CD4-positive, CD25-positive, alpha-beta regulatory T cell (primary cell): ENCODE data around the gene FAM120B. TPM values are rescaled to one million over a fixed set of nuclear protein-coding genes. Genes with fewer than 3 reads are reported as not detected.

Experiments used
- ATAC-seq, 2 donors: fragments of 150-1000 bp; cut with Tn5 transposase; one replicate each; pipeline ENCODE4 v1.10.0; 2021; ENCODE audit warnings: low read depth in 2 of 2, moderate number of reproducible peaks in 2 of 2, moderate library complexity in 1 of 2
- DNase-seq, 3 donors: peaks; one replicate each; pipeline versions ENCODE4 v3.0.0 to v3.0.0-alpha.2; 2012 to 2022; ENCODE audit warnings: mixed read lengths in 1 of 3
- H3K27ac ChIP-seq: one replicate; pipeline ENCODE4 v1.7.0; 2013; ENCODE audit warnings: mild to moderate bottlenecking, low read length; ENCODE audit not compliant: insufficient read depth, poor library complexity, severe bottlenecking
- H3K27me3 ChIP-seq: one replicate; pipeline ENCODE4 v1.7.0; 2013; ENCODE audit warnings: low read length; ENCODE audit not compliant: control insufficient read depth, insufficient read depth
- H3K36me3 ChIP-seq: one replicate; pipeline ENCODE4 v1.7.0; 2013; ENCODE audit warnings: mild to moderate bottlenecking, low read length, moderate library complexity; ENCODE audit not compliant: control insufficient read depth, insufficient read depth
- H3K4me1 ChIP-seq: 2 replicates; pipeline ENCODE4 v1.7.0; 2013; ENCODE audit warnings: mild to moderate bottlenecking, low read length; ENCODE audit not compliant: insufficient read depth, control insufficient read depth, poor library complexity, severe bottlenecking
- H3K4me3 ChIP-seq: one replicate; pipeline ENCODE4 v1.7.0; 2013; ENCODE audit warnings: low read depth, mild to moderate bottlenecking, low read length, moderate library complexity
- H3K9me3 ChIP-seq, 2 experiments: 1 replicate in 1 of 2; 2 replicates in 1 of 2; pipeline ENCODE4 v1.7.0; 2013; ENCODE audit warnings: low read length in 2 of 2, mild to moderate bottlenecking in 1 of 2, moderate library complexity in 1 of 2; ENCODE audit not compliant: control insufficient read depth in 2 of 2
- H3K27ac Mint-ChIP-seq, 3 donors: one replicate each; pipeline ENCODE4 v1.8.0; 2020 to 2022; ENCODE audit warnings: mild to moderate bottlenecking in 3 of 3, mixed read lengths in 3 of 3, moderate library complexity in 2 of 3
- H3K27me3 Mint-ChIP-seq: one replicate; pipeline ENCODE4 v1.8.0; 2022; ENCODE audit warnings: mild to moderate bottlenecking, mixed read lengths
- H3K36me3 Mint-ChIP-seq: one replicate; pipeline ENCODE4 v1.8.0; 2020; ENCODE audit warnings: mixed read lengths
- H3K4me1 Mint-ChIP-seq, 4 donors: one replicate each; pipeline ENCODE4 v1.8.0; 2020 to 2022; ENCODE audit warnings: mixed read lengths in 4 of 4, mild to moderate bottlenecking in 1 of 4
- H3K4me3 Mint-ChIP-seq, 4 donors: one replicate each; pipeline ENCODE4 v1.8.0; 2020 to 2022; ENCODE audit warnings: mild to moderate bottlenecking in 4 of 4, mixed read lengths in 4 of 4, moderate library complexity in 3 of 4
- H3K9me3 Mint-ChIP-seq, 7 donors: one replicate each; pipeline ENCODE4 v1.8.0; 2020 to 2022; ENCODE audit warnings: mixed read lengths in 7 of 7, mild to moderate bottlenecking in 3 of 7, moderate library complexity in 2 of 7
- polyA plus RNA-seq, 4 donors: library from polyadenylated mRNA; unstranded; fragments of 300-500 nt; fragmentation: Illumina TruSeq; gene quantifications; one replicate each; pipeline ENCODE4 v1.2.3, GENCODE V29; 2021
- total RNA-seq: library from RNA; stranded (reverse); gene quantifications from one replicate; pipeline ENCODE4 v1.2.3, GENCODE V29; 2022

The FAM120B gene
- total and polyA plus RNA-seq, 5 donors from 2014 or later: 28.0 to 35.0 (median 31.1) TPM

- no peak overlapping the region for H3K4me3 ChIP-seq
- H3K36me3 ChIP-seq: no peaks in the 10 kb centered on the region
- Mint-ChIP-seq H3K27ac (no peak overlapping the region), H3K9me3 (peaks cover 0 to 8% (median 4%) of the 10 kb centered on the region in 7 donors), H3K4me1 (peaks cover 0 to 4% (median 0%) of the 10 kb centered on the region in 4 donors), H3K36me3 (peaks cover 4% of the 10 kb centered on the region), H3K4me3 (no peak overlapping the region), H3K27me3 (no peaks in the 10 kb centered on the region)
- H3K4me1 ChIP-seq: no peaks in the 10 kb centered on the region
- no peaks in the 10 kb centered on the region for H3K27me3 ChIP-seq
- H3K9me3 ChIP-seq: peaks cover 0 to 8% of the 10 kb centered on the region in 2 experiments
- ATAC-seq (no peak), DNase-seq (no peak)
- no peak overlapping the region for H3K27ac ChIP-seq
Measured at GRCh38 chr6:170435766-170436165, 129.2 kb downstream of the FAM120B start.

GRCh38 chr6:170436209-170436809 lies 129.8 kb downstream of the FAM120B start:
- Histone ChIP-seq H3K4me1 (no peaks in the 10 kb centered on the region), H3K4me3 (no peak overlapping the region), H3K9me3 (peaks cover 0 to 8% of the 10 kb centered on the region in 2 experiments), H3K27ac (no peak overlapping the region), H3K27me3 (no peaks in the 10 kb centered on the region), H3K36me3 (no peaks in the 10 kb centered on the region)
- ATAC-seq (no peak), DNase-seq (no peak)
- peaks cover 0 to 8% (median 4%) of the 10 kb centered on the region in 7 donors for H3K9me3 Mint-ChIP-seq
- peaks cover 4% of the 10 kb centered on the region for H3K36me3 Mint-ChIP-seq
- H3K27ac Mint-ChIP-seq: no peak overlapping the region
- peaks cover 0 to 4% (median 0%) of the 10 kb centered on the region in 4 donors for H3K4me1 Mint-ChIP-seq
- H3K27me3 Mint-ChIP-seq: no peaks in the 10 kb centered on the region
- H3K4me3 Mint-ChIP-seq: no peak overlapping the region

GRCh38 chr6:170437719-170438401 lies 131.3 kb downstream of the FAM120B start:
- Histone ChIP-seq H3K36me3 (no peaks in the 10 kb centered on the region), H3K27ac (no peak overlapping the region), H3K4me3 (no peak overlapping the region), H3K4me1 (no peaks in the 10 kb centered on the region), H3K9me3 (peaks cover 0 to 8% of the 10 kb centered on the region in 2 experiments), H3K27me3 (no peaks in the 10 kb centered on the region)
- Mint-ChIP-seq H3K27ac (no peak overlapping the region), H3K36me3 (peaks cover 4% of the 10 kb centered on the region), H3K4me3 (peak overlapping the region in 1 of 4 donors; percentile 24), H3K27me3 (no peaks in the 10 kb centered on the region), H3K9me3 (peaks cover 0 to 8% (median 4%) of the 10 kb centered on the region in 7 donors), H3K4me1 (peaks cover 0 to 4% (median 0%) of the 10 kb centered on the region in 4 donors)
- ATAC-seq (no peak), DNase-seq (no peak)

- H3K36me3 Mint-ChIP-seq: peaks cover 4% of the 10 kb centered on the region
- no peaks in the 10 kb centered on the region for H3K27me3 Mint-ChIP-seq
- H3K4me1 ChIP-seq: no peaks in the 10 kb centered on the region
- H3K36me3 ChIP-seq: no peaks in the 10 kb centered on the region
- H3K27ac ChIP-seq: no peak overlapping the region
- ATAC-seq: peak; percentile 13 to 39
- no peaks in the 10 kb centered on the region for H3K27me3 ChIP-seq
- H3K4me3 ChIP-seq: no peak overlapping the region
- H3K4me3 Mint-ChIP-seq: peak overlapping the region in 1 of 4 donors; percentile 24
- peak in 1 of 3 donors; percentile 26 for DNase-seq
- H3K9me3 Mint-ChIP-seq: peaks cover 0 to 8% (median 4%) of the 10 kb centered on the region in 7 donors
- H3K9me3 ChIP-seq: peaks cover 0 to 8% of the 10 kb centered on the region in 2 experiments
- H3K4me1 Mint-ChIP-seq: peaks cover 0 to 4% (median 0%) of the 10 kb centered on the region in 4 donors
- no peak overlapping the region for H3K27ac Mint-ChIP-seq
Measured at GRCh38 chr6:170438402-170438753, 131.8 kb downstream of the FAM120B start.

GRCh38 chr6:170438861-170439260 lies 132.3 kb downstream of the FAM120B start:
- H3K4me1 ChIP-seq: no peaks in the 10 kb centered on the region
- H3K27me3 ChIP-seq: no peaks in the 10 kb centered on the region
- H3K4me3 ChIP-seq: no peak overlapping the region
- H3K36me3 ChIP-seq: no peaks in the 10 kb centered on the region
- DNase-seq (no peak), ATAC-seq (no peak)
- H3K27me3 Mint-ChIP-seq: no peaks in the 10 kb centered on the region
- no peak overlapping the region for H3K4me3 Mint-ChIP-seq
- H3K27ac ChIP-seq: no peak overlapping the region
- peaks cover 0 to 4% (median 0%) of the 10 kb centered on the region in 4 donors for H3K4me1 Mint-ChIP-seq
- H3K36me3 Mint-ChIP-seq: peaks cover 4% of the 10 kb centered on the region
- peaks cover 0 to 8% of the 10 kb centered on the region in 2 experiments for H3K9me3 ChIP-seq
- H3K9me3 Mint-ChIP-seq: peaks cover 0 to 8% (median 4%) of the 10 kb centered on the region in 7 donors
- no peak overlapping the region for H3K27ac Mint-ChIP-seq

GRCh38 chr6:170439366-170440361 lies 133.1 kb downstream of the FAM120B start:
- Histone ChIP-seq H3K4me1 (no peaks in the 10 kb centered on the region), H3K4me3 (no peak overlapping the region), H3K36me3 (no peaks in the 10 kb centered on the region), H3K27ac (no peak overlapping the region), H3K27me3 (no peaks in the 10 kb centered on the region), H3K9me3 (peaks cover 0 to 8% of the 10 kb centered on the region in 2 experiments)
- ATAC-seq (no peak), DNase-seq (no peak)
- Mint-ChIP-seq H3K27ac (no peak overlapping the region), H3K4me3 (no peak overlapping the region), H3K9me3 (peaks cover 0 to 8% (median 4%) of the 10 kb centered on the region in 7 donors), H3K27me3 (no peaks in the 10 kb centered on the region), H3K36me3 (peaks cover 4% of the 10 kb centered on the region), H3K4me1 (peaks cover 0 to 4% (median 0%) of the 10 kb centered on the region in 4 donors)

- H3K4me3 ChIP-seq: no peak overlapping the region
- Mint-ChIP-seq H3K4me1 (peaks cover 0 to 4% (median 0%) of the 10 kb centered on the region in 4 donors), H3K4me3 (peak overlapping the region in 1 of 4 donors; percentile 50), H3K27ac (no peak overlapping the region), H3K9me3 (peaks cover 0 to 8% (median 4%) of the 10 kb centered on the region in 7 donors), H3K36me3 (peaks cover 4% of the 10 kb centered on the region), H3K27me3 (no peaks in the 10 kb centered on the region)
- H3K36me3 ChIP-seq: no peaks in the 10 kb centered on the region
- DNase-seq (no peak), ATAC-seq (no peak)
- peaks cover 0 to 8% of the 10 kb centered on the region in 2 experiments for H3K9me3 ChIP-seq
- H3K27ac ChIP-seq: no peak overlapping the region
- no peaks in the 10 kb centered on the region for H3K4me1 ChIP-seq
- H3K27me3 ChIP-seq: no peaks in the 10 kb centered on the region
Measured at GRCh38 chr6:170440437-170440836, 133.9 kb downstream of the FAM120B start.
